Keratinocyte (primary cell): Measurements from ENCODE around the gene SLC19A3. TPM values are rescaled to one million over a fixed set of nuclear protein-coding genes. Genes with fewer than 3 reads are reported as not detected.

Experiments used
- DNase-seq: peaks from one replicate; pipeline ENCODE4 v3.0.0-alpha.2; 2011; ENCODE audit warnings: low read depth, missing footprints, low spot score
- FAIRE-seq: peaks from 2 replicates; lab custom pipeline; 2011; peaks lifted over from hg19 to GRCh38; lab: Jason Lieb, UNC
- H2AFZ ChIP-seq: 2 replicates; pipeline ENCODE4 v1.6.0; 2012; ENCODE audit warnings: low read length, control low read depth, inconsistent platforms; ENCODE audit not compliant: control insufficient read depth
- H3K27ac ChIP-seq: 2 replicates; pipeline ENCODE4 v1.5.1; 2011; ENCODE audit warnings: low read length; ENCODE audit not compliant: control insufficient read depth, insufficient read depth
- H3K27me3 ChIP-seq: 3 replicates; pipeline ENCODE4 v1.6.0; 2011; ENCODE audit warnings: low read length; ENCODE audit not compliant: control insufficient read depth, insufficient read depth; ENCODE audit errors: extremely low read depth
- H3K36me3 ChIP-seq, 2 experiments: 2 replicates in 1 of 2; 3 replicates in 1 of 2; pipeline ENCODE4 v1.5.1; 2011; ENCODE audit warnings: low read length in 2 of 2, mild to moderate bottlenecking in 1 of 2; ENCODE audit not compliant: control insufficient read depth in 2 of 2, insufficient read depth in 2 of 2; ENCODE audit errors: extremely low read depth in 1 of 2
- H3K4me1 ChIP-seq: 3 replicates; pipeline ENCODE4 v1.5.1; 2011; ENCODE audit warnings: low read length; ENCODE audit not compliant: control insufficient read depth, insufficient read depth; ENCODE audit errors: extremely low read depth
- H3K4me2 ChIP-seq: 3 replicates; pipeline ENCODE4 v1.6.0; 2011; ENCODE audit warnings: low read depth, low read length; ENCODE audit not compliant: control insufficient read depth, insufficient read depth; ENCODE audit errors: extremely low read depth
- H3K4me3 ChIP-seq, 3 experiments: fragments of 200-600 bp in 1 of 3; sonication (generic) in 1 of 3; 2 replicates in 2 of 3; 3 replicates in 1 of 3; pipeline ENCODE4 v1.5.1; 2011 to 2016; ENCODE audit warnings: low read length in 3 of 3, mild to moderate bottlenecking in 3 of 3, control low read depth in 2 of 3, inconsistent platforms in 1 of 3, low read depth in 1 of 3, mixed read lengths in 1 of 3, mixed run types in 1 of 3, moderate library complexity in 1 of 3; ENCODE audit not compliant: control insufficient read depth in 2 of 3, insufficient read depth in 2 of 3; ENCODE audit errors: extremely low read depth in 1 of 3
- H3K79me2 ChIP-seq: 2 replicates; pipeline ENCODE4 v1.6.0; 2012; ENCODE audit warnings: low read length; ENCODE audit not compliant: control insufficient read depth, insufficient read depth
- H3K9ac ChIP-seq: 3 replicates; pipeline ENCODE4 v1.6.0; 2011; ENCODE audit warnings: low read length; ENCODE audit not compliant: control insufficient read depth, insufficient read depth; ENCODE audit errors: extremely low read depth
- H3K9me1 ChIP-seq: 3 replicates; pipeline ENCODE4 v1.6.0; 2011; ENCODE audit warnings: low read length; ENCODE audit not compliant: control insufficient read depth, insufficient read depth; ENCODE audit errors: extremely low read depth
- H3K9me3 ChIP-seq: 2 replicates; pipeline ENCODE4 v1.5.1; 2012; ENCODE audit warnings: low read depth, low read length; ENCODE audit not compliant: control insufficient read depth
- H4K20me1 ChIP-seq: 3 replicates; pipeline ENCODE4 v1.6.0; 2011; ENCODE audit warnings: low read length; ENCODE audit not compliant: control insufficient read depth, insufficient read depth; ENCODE audit errors: extremely low read depth
- EZH2 ChIP-seq: IDR thresholded peaks from one replicate; pipeline ENCODE4 v1.6.1; 2012; ENCODE audit warnings: inconsistent platforms, mild to moderate bottlenecking, low read length, moderate library complexity
- dilution Hi-C: fragments of 300-500 bp; cut with MboI; formaldehyde crosslinking; loops from one replicate; pipeline ENCODE4 v1.7.0; 2020; ENCODE audit warnings: low sequenced_read_pairs; ENCODE audit not compliant: extremely low pct_ligation_motif_present
- polyA plus RNA-seq, 5 experiments: library from polyadenylated mRNA; depleted of rRNA in 3 of 5; stranded (reverse) in 3 of 5; stranded (forward) in 1 of 5; unstranded in 1 of 5; fragments of >200 nt; gene quantifications; 1 replicate in 1 of 5; 2 replicates in 3 of 5; 3 replicates in 1 of 5; pipeline versions ENCODE4 v1.2.1 to v1.2.3, GENCODE V29; 2011 to 2012; ENCODE audit warnings: missing spikeins in 2 of 5, low read depth in 1 of 5, low replicate concordance in 1 of 5
- TF ChIP-seq, protein P1 (sequence below), 3 experiments: IDR thresholded peaks in 1 of 3; conservative IDR thresholded peaks in 1 of 3; optimal IDR thresholded peaks in 1 of 3; 2 replicates in 2 of 3; 3 replicates in 1 of 3; pipeline versions ENCODE3 to v1.5.1; 2011; ENCODE audit warnings: low read length in 3 of 3, mild to moderate bottlenecking in 3 of 3, moderate library complexity in 2 of 3, control low read depth in 1 of 3, inconsistent platforms in 1 of 3; ENCODE audit not compliant: insufficient read depth in 2 of 3; ENCODE audit errors: extremely low read depth in 1 of 3

SLC19A3 gene
- polyA plus RNA-seq, 1 donor (not counting 4 experiments of a cell fraction or from before 2014, with no cell fraction given): 0.58 TPM

DNA sequence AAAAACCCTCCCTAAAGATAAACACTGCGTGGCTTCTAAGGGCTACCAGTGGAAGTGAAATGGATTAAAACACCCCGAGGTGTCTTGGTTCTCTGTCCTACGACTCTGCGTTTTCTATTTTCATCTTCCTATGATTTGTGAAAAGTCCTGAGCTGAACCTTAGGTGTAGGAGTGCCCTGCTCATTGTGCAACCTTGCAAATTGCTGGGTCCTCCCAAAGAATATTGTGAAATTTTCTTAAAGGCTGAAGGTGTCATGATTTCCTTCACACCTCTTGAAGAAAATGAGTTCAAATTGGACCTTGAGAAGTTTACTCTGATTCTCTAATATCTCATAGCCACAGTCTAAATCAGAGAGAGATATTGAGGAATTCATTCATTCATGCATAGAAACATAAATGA lies 1.8 kb upstream of the SLC19A3 start:
- no peak for TF ChIP-seq EZH2
- TF ChIP-seq, protein P1, sequence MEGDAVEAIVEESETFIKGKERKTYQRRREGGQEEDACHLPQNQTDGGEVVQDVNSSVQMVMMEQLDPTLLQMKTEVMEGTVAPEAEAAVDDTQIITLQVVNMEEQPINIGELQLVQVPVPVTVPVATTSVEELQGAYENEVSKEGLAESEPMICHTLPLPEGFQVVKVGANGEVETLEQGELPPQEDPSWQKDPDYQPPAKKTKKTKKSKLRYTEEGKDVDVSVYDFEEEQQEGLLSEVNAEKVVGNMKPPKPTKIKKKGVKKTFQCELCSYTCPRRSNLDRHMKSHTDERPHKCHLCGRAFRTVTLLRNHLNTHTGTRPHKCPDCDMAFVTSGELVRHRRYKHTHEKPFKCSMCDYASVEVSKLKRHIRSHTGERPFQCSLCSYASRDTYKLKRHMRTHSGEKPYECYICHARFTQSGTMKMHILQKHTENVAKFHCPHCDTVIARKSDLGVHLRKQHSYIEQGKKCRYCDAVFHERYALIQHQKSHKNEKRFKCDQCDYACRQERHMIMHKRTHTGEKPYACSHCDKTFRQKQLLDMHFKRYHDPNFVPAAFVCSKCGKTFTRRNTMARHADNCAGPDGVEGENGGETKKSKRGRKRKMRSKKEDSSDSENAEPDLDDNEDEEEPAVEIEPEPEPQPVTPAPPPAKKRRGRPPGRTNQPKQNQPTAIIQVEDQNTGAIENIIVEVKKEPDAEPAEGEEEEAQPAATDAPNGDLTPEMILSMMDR (optimal IDR thresholded peaks at IDR 0.05 in 1 of 3, IDR thresholded peaks at IDR 0.05 in 1 of 3, conservative IDR thresholded peaks at IDR 0.05 in 1 of 3; ENCODE audit: extremely low read depth in 1 of 3, insufficient read depth in 2 of 3, low read length in 3 of 3): no peak
- no peak for FAIRE-seq
- Histone ChIP-seq H2AFZ (no peak overlapping the region), H3K4me2 (no peak overlapping the region), H3K79me2 (no peaks in the 10 kb centered on the region), H3K9me1 (no peaks in the 10 kb centered on the region), H3K9me3 (no peaks in the 10 kb centered on the region), H3K9ac (no peak overlapping the region), H3K36me3 (no peaks in the 10 kb centered on the region), H3K27me3 (no peaks in the 10 kb centered on the region), H3K27ac (no peak overlapping the region), H3K4me1 (no peaks in the 10 kb centered on the region), H4K20me1 (no peaks in the 10 kb centered on the region), H3K4me3 (no peak overlapping the region)
- no peak for DNase-seq
- dilution Hi-C loops: no loop called here

DNA sequence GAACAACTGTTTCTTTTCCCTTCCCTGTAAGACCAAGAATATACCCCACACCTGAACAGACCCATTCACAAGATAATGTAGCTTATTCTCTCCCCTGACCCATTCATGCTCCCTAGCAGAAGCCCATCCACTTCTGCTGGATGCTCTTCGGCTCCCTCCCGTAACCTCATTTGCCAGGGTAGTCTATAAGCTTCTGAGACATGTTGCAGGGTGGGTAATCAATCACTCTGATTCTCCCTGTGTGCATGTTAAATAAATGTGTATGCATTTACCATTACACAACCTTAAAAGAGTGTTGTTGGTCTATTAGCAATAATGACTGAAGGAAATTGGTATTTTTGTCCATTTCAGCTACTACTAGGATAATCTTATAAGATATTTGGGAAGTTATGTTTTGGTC lies 1.3 kb downstream of the SLC19A3 start:
- H3K27me3 ChIP-seq: no peaks in the 10 kb centered on the region
- H4K20me1 ChIP-seq: no peaks in the 10 kb centered on the region
- H3K27ac ChIP-seq: no peak overlapping the region
- H2AFZ ChIP-seq: no peak overlapping the region
- no peak overlapping the region for H3K4me3 ChIP-seq
- no peak overlapping the region for H3K4me2 ChIP-seq
- H3K9ac ChIP-seq: no peak overlapping the region
- TF ChIP-seq, protein P1 (optimal IDR thresholded peaks at IDR 0.05 in 1 of 3, IDR thresholded peaks at IDR 0.05 in 1 of 3, conservative IDR thresholded peaks at IDR 0.05 in 1 of 3; ENCODE audit: extremely low read depth in 1 of 3, insufficient read depth in 2 of 3, low read length in 3 of 3): no peak
- TF ChIP-seq EZH2: no peak
- dilution Hi-C loops: no loop called here
- no peaks in the 10 kb centered on the region for H3K4me1 ChIP-seq
- FAIRE-seq (no peak), DNase-seq (no peak)
- H3K9me1 ChIP-seq: no peaks in the 10 kb centered on the region
- H3K79me2 ChIP-seq: no peaks in the 10 kb centered on the region
- no peaks in the 10 kb centered on the region for H3K9me3 ChIP-seq
- H3K36me3 ChIP-seq: no peaks in the 10 kb centered on the region
